Testis (tissue), 2 donors: Measurements from ENCODE around the gene CAB39.

ENCODE experiments used
- POLR2A ChIP-seq: fragments of 450-650 bp; IDR thresholded peaks from one replicate; pipeline ENCODE4 v1.6.1; 2017; ENCODE audit warnings: antibody characterized with exemption, mild to moderate bottlenecking, moderate library complexity
- TF ChIP-seq, protein P1 (sequence below), 3 experiments: fragments of 450-650 bp in 2 of 3; fragments of 200-600 bp in 1 of 3; sonication (generic) in 1 of 3; IDR thresholded peaks; one replicate each; pipeline ENCODE4 v1.5.1; 2016 to 2019; ENCODE audit warnings: antibody characterized with exemption in 3 of 3, mild to moderate bottlenecking in 2 of 3, moderate library complexity in 1 of 3

DNA sequence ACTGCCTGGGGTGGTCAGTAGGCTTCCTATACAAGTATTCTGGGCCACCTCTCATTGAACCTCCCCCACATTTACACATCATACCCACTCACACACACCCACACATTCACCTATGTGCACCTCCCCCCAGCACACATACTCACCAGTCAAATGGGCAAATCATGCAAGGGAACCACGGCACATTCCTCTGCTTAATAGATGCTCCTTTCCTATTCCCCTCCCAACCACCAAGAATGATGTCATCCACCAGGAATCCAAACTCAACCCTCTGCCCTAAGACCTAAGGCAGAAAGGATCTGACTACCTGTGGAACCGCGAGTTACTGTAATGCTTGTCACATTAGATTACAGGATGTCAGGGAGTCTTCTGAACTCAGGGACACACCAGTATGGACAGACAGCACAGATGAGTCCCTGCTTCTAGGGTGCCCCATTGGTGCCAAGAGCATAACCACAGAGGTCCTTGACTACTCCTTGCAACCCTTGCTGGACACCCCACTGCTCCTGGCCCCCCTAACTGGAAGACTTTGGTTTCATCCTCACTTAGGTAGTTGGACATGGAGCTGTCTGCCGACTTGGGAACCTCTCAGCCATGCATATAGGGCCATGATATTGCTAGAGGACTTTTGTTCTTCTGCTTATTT lies 21.5 kb upstream of the CAB39 start:
- TF ChIP-seq, protein P1, sequence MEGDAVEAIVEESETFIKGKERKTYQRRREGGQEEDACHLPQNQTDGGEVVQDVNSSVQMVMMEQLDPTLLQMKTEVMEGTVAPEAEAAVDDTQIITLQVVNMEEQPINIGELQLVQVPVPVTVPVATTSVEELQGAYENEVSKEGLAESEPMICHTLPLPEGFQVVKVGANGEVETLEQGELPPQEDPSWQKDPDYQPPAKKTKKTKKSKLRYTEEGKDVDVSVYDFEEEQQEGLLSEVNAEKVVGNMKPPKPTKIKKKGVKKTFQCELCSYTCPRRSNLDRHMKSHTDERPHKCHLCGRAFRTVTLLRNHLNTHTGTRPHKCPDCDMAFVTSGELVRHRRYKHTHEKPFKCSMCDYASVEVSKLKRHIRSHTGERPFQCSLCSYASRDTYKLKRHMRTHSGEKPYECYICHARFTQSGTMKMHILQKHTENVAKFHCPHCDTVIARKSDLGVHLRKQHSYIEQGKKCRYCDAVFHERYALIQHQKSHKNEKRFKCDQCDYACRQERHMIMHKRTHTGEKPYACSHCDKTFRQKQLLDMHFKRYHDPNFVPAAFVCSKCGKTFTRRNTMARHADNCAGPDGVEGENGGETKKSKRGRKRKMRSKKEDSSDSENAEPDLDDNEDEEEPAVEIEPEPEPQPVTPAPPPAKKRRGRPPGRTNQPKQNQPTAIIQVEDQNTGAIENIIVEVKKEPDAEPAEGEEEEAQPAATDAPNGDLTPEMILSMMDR (IDR thresholded peaks at IDR 0.05) = no peak
- TF ChIP-seq POLR2A = no peak
